Activated T-cell treated with anti-CD3 and anti-CD28 coated beads, Interleukin-2, amount 50 U/mL, for 4 hours (primary cell): ENCODE measurements around the gene CENPP. TPM values are rescaled to one million over a fixed set of nuclear protein-coding genes. Genes with fewer than 3 reads are reported as not detected.
"Not testable (repeated sequence)": the region's sequence is repeated elsewhere in the genome, so short reads cannot be mapped to it uniquely, and the experiment has no call there.

Source experiments
- ATAC-seq, 2 donors: fragments of 200-7000 bp; cut with Tn5 transposase; one replicate each; pipeline ENCODE4 v1.10.0; 2021
- DNase-seq: peaks from one replicate; pipeline ENCODE4 v3.0.0-alpha.2; 2020
- H3K27me3 Mint-ChIP-seq: one replicate; pipeline ENCODE4 v1.8.0; 2021; ENCODE audit warnings: low read depth, mixed read lengths
- H3K36me3 Mint-ChIP-seq: one replicate; pipeline ENCODE4 v1.8.0; 2022; ENCODE audit warnings: mixed read lengths; ENCODE audit not compliant: insufficient read depth
- H3K4me1 Mint-ChIP-seq: one replicate; pipeline ENCODE4 v1.8.0; 2021; ENCODE audit warnings: low read depth, mixed read lengths
- H3K4me3 Mint-ChIP-seq: one replicate; pipeline ENCODE4 v1.8.0; 2021; ENCODE audit warnings: mild to moderate bottlenecking, moderate library complexity, mixed read lengths
- H3K9me3 Mint-ChIP-seq: one replicate; pipeline ENCODE4 v1.8.0; 2021; ENCODE audit warnings: mixed read lengths
- total RNA-seq, 3 donors: library from RNA; stranded (reverse); gene quantifications; one replicate each; pipeline ENCODE4 v1.2.1, GENCODE V29; 2021

The CENPP gene
- total RNA-seq, 3 donors from 2014 or later: 13.7 to 17.7 (median 15.6) TPM

GRCh38 chr9:92589923-92590322, 264.2 kb downstream of the CENPP start:
- Mint-ChIP-seq H3K4me3 (no peak overlapping the region), H3K9me3 (no peaks in the 10 kb centered on the region), H3K4me1 (no peaks in the 10 kb centered on the region), H3K36me3 (no peaks in the 10 kb centered on the region), H3K27me3 (no peaks in the 10 kb centered on the region)
- DNase-seq (no peak), ATAC-seq (no peak)

GRCh38 chr9:92590377-92590776, 264.6 kb downstream of the CENPP start:
- ATAC-seq (no peak), DNase-seq (no peak)
- no peaks in the 10 kb centered on the region for H3K4me1 Mint-ChIP-seq
- no peaks in the 10 kb centered on the region for H3K27me3 Mint-ChIP-seq
- no peaks in the 10 kb centered on the region for H3K36me3 Mint-ChIP-seq
- H3K9me3 Mint-ChIP-seq: no peaks in the 10 kb centered on the region
- no peak overlapping the region for H3K4me3 Mint-ChIP-seq

- H3K9me3 Mint-ChIP-seq: no peaks in the 10 kb centered on the region
- ATAC-seq: peak in 1 of 2 donors; percentile 58
- no peaks in the 10 kb centered on the region for H3K36me3 Mint-ChIP-seq
- H3K27me3 Mint-ChIP-seq: no peaks in the 10 kb centered on the region
- no peaks in the 10 kb centered on the region for H3K4me1 Mint-ChIP-seq
- H3K4me3 Mint-ChIP-seq: no peak overlapping the region
- no peak for DNase-seq
Measured at GRCh38 chr9:92592537-92592936, 266.8 kb downstream of the CENPP start.

GRCh38 chr9:92592946-92593861, 267.5 kb downstream of the CENPP start:
- DNase-seq (no peak), ATAC-seq (no peak)
- no peaks in the 10 kb centered on the region for H3K27me3 Mint-ChIP-seq
- H3K4me3 Mint-ChIP-seq: no peak overlapping the region
- H3K36me3 Mint-ChIP-seq: no peaks in the 10 kb centered on the region
- H3K4me1 Mint-ChIP-seq: no peaks in the 10 kb centered on the region
- no peaks in the 10 kb centered on the region for H3K9me3 Mint-ChIP-seq

- not testable (repeated sequence) for H3K9me3 Mint-ChIP-seq, H3K27me3 Mint-ChIP-seq, H3K36me3 Mint-ChIP-seq, H3K4me1 Mint-ChIP-seq, ATAC-seq, H3K4me3 Mint-ChIP-seq, DNase-seq
Measured at GRCh38 chr9:92595075-92595474, 269.3 kb downstream of the CENPP start.

- Mint-ChIP-seq H3K4me3 (no peak overlapping the region), H3K27me3 (no peaks in the 10 kb centered on the region), H3K4me1 (no peaks in the 10 kb centered on the region), H3K36me3 (no peaks in the 10 kb centered on the region), H3K9me3 (no peaks in the 10 kb centered on the region)
- no peak for DNase-seq
- no peak for ATAC-seq
Measured at GRCh38 chr9:92595930-92596329, 270.2 kb downstream of the CENPP start.

GRCh38 chr9:92598382-92598781, 272.6 kb downstream of the CENPP start:
- ATAC-seq (no peak), DNase-seq (no peak)
- no peaks in the 10 kb centered on the region for H3K36me3 Mint-ChIP-seq
- peaks cover 1% of the 10 kb centered on the region for H3K9me3 Mint-ChIP-seq
- no peak overlapping the region for H3K4me3 Mint-ChIP-seq
- H3K27me3 Mint-ChIP-seq: no peaks in the 10 kb centered on the region
- no peaks in the 10 kb centered on the region for H3K4me1 Mint-ChIP-seq

- Mint-ChIP-seq H3K4me1 (no peaks in the 10 kb centered on the region), H3K9me3 (peaks cover 12% of the 10 kb centered on the region), H3K27me3 (no peaks in the 10 kb centered on the region), H3K36me3 (peaks cover 4% of the 10 kb centered on the region), H3K4me3 (no peak overlapping the region)
- ATAC-seq (no peak), DNase-seq (no peak)
Measured at GRCh38 chr9:92599938-92600461, 274.2 kb downstream of the CENPP start.

GRCh38 chr9:92600462-92601261, 274.9 kb downstream of the CENPP start:
- Mint-ChIP-seq H3K9me3 (peaks cover 12% of the 10 kb centered on the region), H3K4me3 (no peak overlapping the region), H3K4me1 (no peaks in the 10 kb centered on the region), H3K27me3 (no peaks in the 10 kb centered on the region), H3K36me3 (peaks cover 9% of the 10 kb centered on the region)
- DNase-seq (no peak), ATAC-seq (no peak)

- H3K27me3 Mint-ChIP-seq: no peaks in the 10 kb centered on the region
- DNase-seq: no peak
- H3K9me3 Mint-ChIP-seq: peaks cover 12% of the 10 kb centered on the region
- H3K36me3 Mint-ChIP-seq: peaks cover 9% of the 10 kb centered on the region
- ATAC-seq: no peak
- H3K4me1 Mint-ChIP-seq: no peaks in the 10 kb centered on the region
- H3K4me3 Mint-ChIP-seq: no peak overlapping the region
Measured at GRCh38 chr9:92601451-92601850, 275.7 kb downstream of the CENPP start.

GRCh38 chr9:92602413-92602812, 276.7 kb downstream of the CENPP start:
- Mint-ChIP-seq H3K4me1 (no peaks in the 10 kb centered on the region), H3K27me3 (no peaks in the 10 kb centered on the region), H3K36me3 (peaks cover 9% of the 10 kb centered on the region), H3K4me3 (no peak overlapping the region), H3K9me3 (peaks cover 12% of the 10 kb centered on the region)
- ATAC-seq (no peak), DNase-seq (no peak)

- peaks cover 9% of the 10 kb centered on the region for H3K36me3 Mint-ChIP-seq
- ATAC-seq (no peak), DNase-seq (no peak)
- H3K9me3 Mint-ChIP-seq: peaks cover 12% of the 10 kb centered on the region
- no peak overlapping the region for H3K4me3 Mint-ChIP-seq
- no peaks in the 10 kb centered on the region for H3K4me1 Mint-ChIP-seq
- no peaks in the 10 kb centered on the region for H3K27me3 Mint-ChIP-seq
Measured at GRCh38 chr9:92603100-92603499, 277.3 kb downstream of the CENPP start.

- ATAC-seq (no peak), DNase-seq (no peak)
- peaks cover 9% of the 10 kb centered on the region for H3K36me3 Mint-ChIP-seq
Measured at GRCh38 chr9:92603990-92604389, 278.2 kb downstream of the CENPP start.

GRCh38 chr9:92605224-92605623, 279.5 kb downstream of the CENPP start:
- H3K4me3 Mint-ChIP-seq: no peak overlapping the region
- DNase-seq: no peak
- H3K36me3 Mint-ChIP-seq: peaks cover 9% of the 10 kb centered on the region
- ATAC-seq: no peak
- no peaks in the 10 kb centered on the region for H3K4me1 Mint-ChIP-seq
- H3K27me3 Mint-ChIP-seq: no peaks in the 10 kb centered on the region
- H3K9me3 Mint-ChIP-seq: peaks cover 12% of the 10 kb centered on the region

More at GRCh38 chr9:92603990-92604389, 278.2 kb downstream of the CENPP start:
- H3K4me3 Mint-ChIP-seq: no peak overlapping the region
- H3K9me3 Mint-ChIP-seq: peaks cover 12% of the 10 kb centered on the region
- no peaks in the 10 kb centered on the region for H3K4me1 Mint-ChIP-seq
- H3K27me3 Mint-ChIP-seq: no peaks in the 10 kb centered on the region
